HG03432 (cell line): Measurements from ENCODE around the gene EPHA8.

Source experiments
- ATAC-seq: cut with Tn5 transposase; IDR thresholded peaks from one replicate; pipeline ENCODE4 v1.9.1; 2021; ENCODE audit warnings: mild to moderate bottlenecking, moderate library complexity; ENCODE audit not compliant: unreplicated experiment

EPHA8 gene

GRCh38 chr1:22613572-22613918 lies 50.3 kb downstream of the EPHA8 start:
- no peak for ATAC-seq

- no peak for ATAC-seq
These were observed 50.7 kb downstream of the EPHA8 start for GRCh38 chr1:22613951-22614350.

GRCh38 chr1:22615886-22616285 lies 52.6 kb downstream of the EPHA8 start:
- no peak for ATAC-seq

- ATAC-seq, result no peak
These were observed 53.3 kb downstream of the EPHA8 start for GRCh38 chr1:22616571-22616970.

GRCh38 chr1:22618056-22618455 lies 54.8 kb downstream of the EPHA8 start:
- no peak for ATAC-seq

- no peak for ATAC-seq
These were observed 56.0 kb downstream of the EPHA8 start for GRCh38 chr1:22619252-22619651.

- no peak for ATAC-seq
These were observed 56.5 kb downstream of the EPHA8 start for GRCh38 chr1:22619798-22620197.

- no peak for ATAC-seq
These were observed 58.5 kb downstream of the EPHA8 start for GRCh38 chr1:22621761-22622160.

- ATAC-seq, result no peak
These were observed 62.1 kb downstream of the EPHA8 start for GRCh38 chr1:22625262-22625925.

GRCh38 chr1:22626237-22627157 lies 63.2 kb downstream of the EPHA8 start:
- no peak for ATAC-seq

- ATAC-seq, result no peak
These were observed 64.0 kb downstream of the EPHA8 start for GRCh38 chr1:22627331-22627730.

GRCh38 chr1:22628698-22629444 lies 65.6 kb downstream of the EPHA8 start:
- ATAC-seq, result no peak

GRCh38 chr1:22629886-22630285 lies 66.6 kb downstream of the EPHA8 start:
- ATAC-seq, result no peak

- no peak for ATAC-seq
These were observed 70.6 kb downstream of the EPHA8 start for GRCh38 chr1:22633697-22634463.

- no peak for ATAC-seq
These were observed 72.1 kb downstream of the EPHA8 start for GRCh38 chr1:22635436-22635835.

GRCh38 chr1:22636353-22636752 lies 73.1 kb downstream of the EPHA8 start, which contains the start of gene C1QA:
TSS of gene C1QA (plus strand) at chr1:22636628. CDS start at chr1:22637617, 989 bp downstream.
- no peak for ATAC-seq

GRCh38 chr1:22636927-22637326 lies 73.6 kb downstream of the EPHA8 start:
- no peak for ATAC-seq

GRCh38 chr1:22637907-22638445 lies 74.7 kb downstream of the EPHA8 start:
- ATAC-seq, result no peak

- no peak for ATAC-seq
These were observed 75.4 kb downstream of the EPHA8 start for GRCh38 chr1:22638476-22639234.

GRCh38 chr1:22639286-22639685 lies 76.0 kb downstream of the EPHA8 start:
- ATAC-seq, result no peak
